Vagina (tissue), 2 donors: ENCODE measurements around the gene SRRM4. TPM values are rescaled to one million over a fixed set of nuclear protein-coding genes. Genes with fewer than 3 reads are reported as not detected.

Experiments
- DNase-seq, 2 donors: peaks; one replicate each; pipeline ENCODE4 v3.0.0-alpha.2; 2017; ENCODE audit errors: extremely low spot score in 2 of 2
- H3K27ac ChIP-seq: fragments of 200-600 bp; sonication (generic); one replicate; pipeline ENCODE4 v1.5.1; 2019
- H3K27me3 ChIP-seq: fragments of 200-600 bp; sonication (generic); one replicate; pipeline ENCODE4 v1.5.1; 2019
- H3K36me3 ChIP-seq, 2 donors: fragments of 200-600 bp; sonication (generic); one replicate each; pipeline ENCODE4 v1.5.1; 2017 to 2019
- H3K4me1 ChIP-seq: fragments of 200-600 bp; sonication (generic); one replicate; pipeline ENCODE4 v1.5.1; 2019
- H3K4me3 ChIP-seq, 2 donors: fragments of 200-600 bp; sonication (generic); 1 replicate in 1 of 2; 2 replicates in 1 of 2; pipeline ENCODE4 v1.5.1; 2016 to 2019
- H3K9me3 ChIP-seq: fragments of 200-600 bp; sonication (generic); one replicate; pipeline ENCODE4 v1.5.1; 2019
- POLR2A ChIP-seq, 2 donors: fragments of 450-650 bp; IDR thresholded peaks; one replicate each; pipeline ENCODE4 v1.6.1; 2017; ENCODE audit warnings: antibody characterized with exemption in 2 of 2, mild to moderate bottlenecking in 2 of 2, moderate library complexity in 2 of 2
- POLR2AphosphoS5 ChIP-seq, 2 donors: sonication (generic); formaldehyde crosslinking; IDR thresholded peaks; one replicate each; pipeline ENCODE4 v1.9.0; 2017; ENCODE audit warnings: antibody characterized with exemption in 2 of 2, mild to moderate bottlenecking in 2 of 2, low read depth in 1 of 2; ENCODE audit not compliant: insufficient read depth in 1 of 2
- intact Hi-C: fragments of 100-400 bp; cut with DNase I; formaldehyde crosslinking; loops from one replicate; pipeline ENCODE4 v1.15.1; 2023
- total RNA-seq: library from RNA; depleted of rRNA; stranded (reverse); fragments of >200 nt; gene quantifications from one replicate; pipeline ENCODE4 v1.2.3, GENCODE V29; 2016
- TF ChIP-seq, protein P1 (sequence below), 3 experiments: fragments of 450-650 bp in 2 of 3; fragments of 200-600 bp in 1 of 3; sonication (generic) in 1 of 3; IDR thresholded peaks; one replicate each; pipeline ENCODE4 v1.5.1; 2017 to 2019; ENCODE audit warnings: antibody characterized with exemption in 3 of 3, mild to moderate bottlenecking in 2 of 3, moderate library complexity in 2 of 3

SRRM4 gene
- total RNA-seq, 1 donor from 2014 or later = under 0.01 TPM

DNA sequence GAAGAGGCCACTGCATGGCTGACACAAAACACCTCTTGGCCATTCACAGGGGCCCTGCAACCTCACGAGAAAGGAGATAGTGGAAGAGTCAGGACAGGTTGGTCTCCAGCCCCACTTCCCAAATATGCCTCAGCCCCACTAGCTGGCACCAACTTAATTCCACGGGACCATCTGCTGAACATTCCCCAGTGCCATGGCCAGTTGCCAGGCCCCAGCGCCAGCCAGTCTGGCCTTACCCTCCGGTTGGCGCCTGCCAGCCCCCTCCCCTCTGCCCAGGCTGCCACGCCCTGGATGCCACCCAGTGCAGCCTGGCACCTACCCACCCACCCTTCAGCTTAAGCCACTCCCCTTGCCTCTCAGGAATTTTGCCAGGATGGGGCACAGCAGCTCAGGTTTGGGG lies 176.2 kb downstream of the SRRM4 start:
- DNase-seq = no peak
- no peak overlapping the region for H3K27ac ChIP-seq
- H3K4me3 ChIP-seq = no peak overlapping the region
- H3K4me1 ChIP-seq = no peaks in the 10 kb centered on the region
- TF ChIP-seq POLR2AphosphoS5 (IDR thresholded peaks at IDR 0.05; ENCODE audit: insufficient read depth in 1 of 2, low read depth in 1 of 2) (no peak), POLR2A (IDR thresholded peaks at IDR 0.05) (no peak)
- TF ChIP-seq, protein P1, sequence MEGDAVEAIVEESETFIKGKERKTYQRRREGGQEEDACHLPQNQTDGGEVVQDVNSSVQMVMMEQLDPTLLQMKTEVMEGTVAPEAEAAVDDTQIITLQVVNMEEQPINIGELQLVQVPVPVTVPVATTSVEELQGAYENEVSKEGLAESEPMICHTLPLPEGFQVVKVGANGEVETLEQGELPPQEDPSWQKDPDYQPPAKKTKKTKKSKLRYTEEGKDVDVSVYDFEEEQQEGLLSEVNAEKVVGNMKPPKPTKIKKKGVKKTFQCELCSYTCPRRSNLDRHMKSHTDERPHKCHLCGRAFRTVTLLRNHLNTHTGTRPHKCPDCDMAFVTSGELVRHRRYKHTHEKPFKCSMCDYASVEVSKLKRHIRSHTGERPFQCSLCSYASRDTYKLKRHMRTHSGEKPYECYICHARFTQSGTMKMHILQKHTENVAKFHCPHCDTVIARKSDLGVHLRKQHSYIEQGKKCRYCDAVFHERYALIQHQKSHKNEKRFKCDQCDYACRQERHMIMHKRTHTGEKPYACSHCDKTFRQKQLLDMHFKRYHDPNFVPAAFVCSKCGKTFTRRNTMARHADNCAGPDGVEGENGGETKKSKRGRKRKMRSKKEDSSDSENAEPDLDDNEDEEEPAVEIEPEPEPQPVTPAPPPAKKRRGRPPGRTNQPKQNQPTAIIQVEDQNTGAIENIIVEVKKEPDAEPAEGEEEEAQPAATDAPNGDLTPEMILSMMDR (IDR thresholded peaks at IDR 0.05) = no peak
- H3K9me3 ChIP-seq = no peaks in the 10 kb centered on the region
- H3K27me3 ChIP-seq = no peaks in the 10 kb centered on the region
- no peaks in the 10 kb centered on the region for H3K36me3 ChIP-seq
- intact Hi-C loops = no loop called here

DNA sequence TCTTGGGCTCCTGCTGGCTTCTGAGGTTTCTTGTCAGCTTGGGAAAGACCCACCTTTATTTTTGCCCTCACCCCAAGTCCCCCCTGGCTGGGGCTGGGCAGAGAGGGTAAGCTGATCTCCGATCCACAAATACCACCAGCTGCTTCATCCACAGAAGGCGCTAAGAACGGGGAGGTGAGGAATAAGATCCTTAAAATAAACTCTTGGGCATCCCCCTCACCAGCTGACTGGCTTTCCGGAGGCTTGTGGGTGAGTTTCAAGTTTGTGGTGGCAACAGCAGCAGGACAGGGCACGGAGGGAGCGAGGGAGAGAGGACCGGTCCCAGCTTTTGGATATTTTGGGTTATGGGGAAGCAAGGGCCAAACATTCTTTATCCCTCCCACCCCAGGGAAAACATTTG lies 176.6 kb downstream of the SRRM4 start:
- Histone ChIP-seq H3K9me3 (no peaks in the 10 kb centered on the region), H3K27ac (no peak overlapping the region), H3K4me1 (no peaks in the 10 kb centered on the region), H3K4me3 (no peak overlapping the region), H3K36me3 (no peaks in the 10 kb centered on the region), H3K27me3 (no peaks in the 10 kb centered on the region)
- intact Hi-C loops = no loop called here
- DNase-seq = no peak
- TF ChIP-seq, protein P1 (IDR thresholded peaks at IDR 0.05) = no peak
- TF ChIP-seq POLR2A (IDR thresholded peaks at IDR 0.05) = no peak

DNA sequence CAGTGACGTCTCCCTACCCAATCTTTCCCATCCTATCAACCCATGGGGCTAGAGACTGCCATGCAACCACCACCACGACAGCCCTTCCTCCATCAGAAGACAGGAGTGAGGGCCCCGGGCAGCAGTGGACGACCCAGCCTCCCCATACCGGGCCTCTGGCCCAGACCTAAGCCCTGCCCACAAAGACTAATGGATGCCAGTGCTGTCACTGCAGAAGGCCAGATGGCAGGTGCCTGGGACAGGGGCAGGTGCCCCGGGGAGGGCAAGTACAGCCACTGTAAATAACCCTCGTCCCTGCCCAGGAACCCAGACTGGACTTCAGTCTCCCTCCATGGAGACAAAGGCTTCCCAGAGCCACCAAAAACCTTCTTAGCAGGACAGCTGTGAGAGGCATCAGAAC lies 177.1 kb downstream of the SRRM4 start:
- intact Hi-C loops = no loop called here
- Histone ChIP-seq H3K9me3 (no peaks in the 10 kb centered on the region), H3K27me3 (no peaks in the 10 kb centered on the region), H3K36me3 (no peaks in the 10 kb centered on the region), H3K4me3 (no peak overlapping the region), H3K4me1 (no peaks in the 10 kb centered on the region), H3K27ac (no peak overlapping the region)
- TF ChIP-seq POLR2A (IDR thresholded peaks at IDR 0.05) = no peak
- TF ChIP-seq, protein P1 (IDR thresholded peaks at IDR 0.05) = no peak
- TF ChIP-seq POLR2AphosphoS5 (IDR thresholded peaks at IDR 0.05; ENCODE audit: insufficient read depth in 1 of 2, low read depth in 1 of 2) = no peak
- DNase-seq = no peak

DNA sequence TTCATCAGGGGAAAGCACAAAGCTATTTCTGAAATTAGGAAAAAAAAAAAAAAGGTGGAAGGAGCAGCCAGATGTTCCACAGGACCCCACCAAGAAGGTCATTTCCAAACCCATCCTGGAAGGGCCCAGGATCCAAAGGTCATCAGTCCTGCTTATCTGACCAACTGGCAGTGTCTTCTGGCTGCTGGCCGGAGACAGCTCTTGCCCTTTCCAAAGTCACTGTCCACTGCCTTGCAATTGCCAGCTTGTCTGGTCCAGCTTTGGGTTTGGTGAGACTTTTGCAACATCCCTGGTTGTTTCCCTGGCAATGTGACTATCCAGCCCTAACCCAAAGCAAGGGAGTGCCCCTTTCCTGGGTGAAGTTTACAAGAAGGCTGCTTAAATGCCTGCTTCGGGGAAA lies 178.5 kb downstream of the SRRM4 start:
- no peaks in the 10 kb centered on the region for H3K9me3 ChIP-seq
- no peaks in the 10 kb centered on the region for H3K27me3 ChIP-seq
- H3K4me1 ChIP-seq = no peaks in the 10 kb centered on the region
- no peaks in the 10 kb centered on the region for H3K36me3 ChIP-seq
- intact Hi-C loops = no loop called here
- TF ChIP-seq, protein P1 (IDR thresholded peaks at IDR 0.05) = no peak
- TF ChIP-seq POLR2AphosphoS5 (IDR thresholded peaks at IDR 0.05; ENCODE audit: insufficient read depth in 1 of 2, low read depth in 1 of 2) (no peak), POLR2A (IDR thresholded peaks at IDR 0.05) (no peak)
- H3K27ac ChIP-seq = no peak overlapping the region
- no peak for DNase-seq
- H3K4me3 ChIP-seq = no peak overlapping the region

DNA sequence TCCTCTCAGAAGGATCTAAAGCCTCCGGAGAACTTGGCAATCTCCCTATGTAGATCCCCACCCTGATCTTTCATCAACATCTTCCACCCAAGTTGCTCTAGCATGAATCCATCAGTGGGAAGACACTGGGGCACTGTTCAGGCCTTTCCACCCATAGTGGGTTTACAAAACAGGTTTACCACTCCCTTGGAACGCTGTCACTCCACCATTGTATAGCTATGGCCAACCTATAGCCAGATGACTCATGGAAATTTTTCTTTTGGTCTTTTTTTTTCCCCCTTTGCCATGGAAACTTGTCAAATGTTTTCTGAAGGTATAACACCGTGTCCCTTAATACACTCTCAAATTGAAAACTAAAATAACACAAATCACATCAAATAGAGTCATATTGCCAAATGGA lies 186.6 kb downstream of the SRRM4 start:
- Histone ChIP-seq H3K9me3 (no peaks in the 10 kb centered on the region), H3K36me3 (no peaks in the 10 kb centered on the region), H3K4me3 (no peak overlapping the region), H3K4me1 (no peaks in the 10 kb centered on the region), H3K27me3 (no peaks in the 10 kb centered on the region), H3K27ac (no peak overlapping the region)
- DNase-seq = no peak
- intact Hi-C loops = no loop called here
- no peak for TF ChIP-seq POLR2A (IDR thresholded peaks at IDR 0.05)

DNA sequence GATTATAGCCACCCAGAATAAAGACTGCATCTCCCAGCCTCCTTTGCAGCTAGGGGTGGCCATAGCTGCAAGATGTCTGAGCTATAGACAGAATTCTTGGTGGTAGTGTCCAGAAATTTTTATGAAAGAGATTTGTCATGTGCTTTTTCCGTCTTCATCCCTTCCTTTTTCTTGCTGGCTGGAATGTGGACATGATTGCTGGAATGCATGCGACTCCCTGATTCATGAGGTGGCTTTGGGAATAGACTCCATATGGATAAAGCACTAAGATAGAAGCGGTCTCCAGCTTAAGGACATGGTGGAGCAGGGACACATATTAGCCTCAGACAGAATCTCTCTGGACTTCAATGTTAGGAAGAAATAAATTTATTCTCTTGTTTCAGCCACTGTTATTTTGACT lies 187.4 kb downstream of the SRRM4 start:
- no peaks in the 10 kb centered on the region for H3K36me3 ChIP-seq
- H3K27ac ChIP-seq = no peak overlapping the region
- H3K9me3 ChIP-seq = no peaks in the 10 kb centered on the region
- no peaks in the 10 kb centered on the region for H3K4me1 ChIP-seq
- no peaks in the 10 kb centered on the region for H3K27me3 ChIP-seq
- H3K4me3 ChIP-seq = no peak overlapping the region
- TF ChIP-seq POLR2A (IDR thresholded peaks at IDR 0.05) = no peak
- TF ChIP-seq, protein P1 (IDR thresholded peaks at IDR 0.05) = no peak
- no peak for TF ChIP-seq POLR2AphosphoS5 (IDR thresholded peaks at IDR 0.05; ENCODE audit: insufficient read depth in 1 of 2, low read depth in 1 of 2)
- intact Hi-C loops = no loop called here
- DNase-seq = no peak
